Adrenal gland (tissue), 5 donors: ENCODE measurements around the gene MYO1E.

Experiments used
- POLR2A ChIP-seq, 2 donors: fragments of 450-650 bp; IDR thresholded peaks; one replicate each; pipeline ENCODE4 v1.6.1; 2017; ENCODE audit warnings: antibody characterized with exemption in 2 of 2, mild to moderate bottlenecking in 2 of 2, moderate library complexity in 1 of 2
- TF ChIP-seq, protein P1 (sequence below), 6 experiments: fragments of 450-650 bp in 4 of 6; fragments of 200-600 bp in 2 of 6; sonication (generic) in 1 of 6; IDR thresholded peaks; 1 replicate in 5 of 6; 2 replicates in 1 of 6; pipeline versions ENCODE4 v1.5.1 to v1.8.0; 2016 to 2021; ENCODE audit warnings: antibody characterized with exemption in 6 of 6, mild to moderate bottlenecking in 2 of 6, moderate library complexity in 1 of 6
- donor health status: DM: no; HTN: no; CAD: no.

DNA sequence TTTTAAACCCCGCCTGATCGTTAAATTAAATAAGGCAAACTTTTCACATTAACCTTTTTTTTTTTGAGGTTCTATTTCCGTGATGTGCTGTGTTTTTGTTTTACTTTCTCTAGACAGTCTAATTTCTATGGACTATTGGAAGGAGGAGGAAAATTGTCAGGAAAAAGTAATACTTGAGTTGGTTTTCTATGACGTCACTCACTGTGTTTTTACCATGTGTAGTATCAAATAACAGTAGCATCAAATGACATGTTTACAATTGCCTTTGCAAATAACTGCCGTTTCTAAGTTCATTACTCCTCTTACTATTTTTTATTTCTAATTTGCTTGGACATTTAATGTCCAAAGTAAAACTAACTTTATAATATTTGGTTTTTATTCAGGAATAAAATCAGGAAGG, 32.3 kb downstream of the MYO1E start:
- TF ChIP-seq, protein P1, sequence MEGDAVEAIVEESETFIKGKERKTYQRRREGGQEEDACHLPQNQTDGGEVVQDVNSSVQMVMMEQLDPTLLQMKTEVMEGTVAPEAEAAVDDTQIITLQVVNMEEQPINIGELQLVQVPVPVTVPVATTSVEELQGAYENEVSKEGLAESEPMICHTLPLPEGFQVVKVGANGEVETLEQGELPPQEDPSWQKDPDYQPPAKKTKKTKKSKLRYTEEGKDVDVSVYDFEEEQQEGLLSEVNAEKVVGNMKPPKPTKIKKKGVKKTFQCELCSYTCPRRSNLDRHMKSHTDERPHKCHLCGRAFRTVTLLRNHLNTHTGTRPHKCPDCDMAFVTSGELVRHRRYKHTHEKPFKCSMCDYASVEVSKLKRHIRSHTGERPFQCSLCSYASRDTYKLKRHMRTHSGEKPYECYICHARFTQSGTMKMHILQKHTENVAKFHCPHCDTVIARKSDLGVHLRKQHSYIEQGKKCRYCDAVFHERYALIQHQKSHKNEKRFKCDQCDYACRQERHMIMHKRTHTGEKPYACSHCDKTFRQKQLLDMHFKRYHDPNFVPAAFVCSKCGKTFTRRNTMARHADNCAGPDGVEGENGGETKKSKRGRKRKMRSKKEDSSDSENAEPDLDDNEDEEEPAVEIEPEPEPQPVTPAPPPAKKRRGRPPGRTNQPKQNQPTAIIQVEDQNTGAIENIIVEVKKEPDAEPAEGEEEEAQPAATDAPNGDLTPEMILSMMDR (IDR thresholded peaks at IDR 0.05) = no peak
- no peak for TF ChIP-seq POLR2A (IDR thresholded peaks at IDR 0.05)
